Measurements from ENCODE around the gene BARX2.
"Not testable (repeated sequence)": the region's sequence is repeated elsewhere in the genome, so short reads cannot be mapped to it uniquely, and the experiment has no call there.

Gene BARX2

GRCh38 chr11:129375751-129376657, at the start of gene BARX2:
Gene BARX2, plus strand, starts transcription at chr11:129375848. Its CDS starts 188 bp downstream, at chr11:129376036.
- peak; percentile 50 for DNase-seq
- in situ Hi-C loops (cut with HindIII; ENCODE audit: low pct_ligation_motif_present, low pct_unique_long_range_greater_than_20kb, low sequenced_read_pairs) = no loop called here

- no peak for DNase-seq
- in situ Hi-C loops (cut with HindIII; ENCODE audit: low pct_ligation_motif_present, low pct_unique_long_range_greater_than_20kb, low sequenced_read_pairs) = no loop called here
Observed at GRCh38 chr11:129326921-129327320, 48.7 kb upstream of the BARX2 start.

GRCh38 chr11:129327708-129328107, 47.9 kb upstream of the BARX2 start:
- DNase-seq; in situ Hi-C loops (cut with HindIII; ENCODE audit: low pct_ligation_motif_present, low pct_unique_long_range_greater_than_20kb, low sequenced_read_pairs): not testable (repeated sequence)

- DNase-seq = no peak
- in situ Hi-C loops (cut with HindIII; ENCODE audit: low pct_ligation_motif_present, low pct_unique_long_range_greater_than_20kb, low sequenced_read_pairs) = no loop called here
Observed at GRCh38 chr11:129328756-129329155, 46.9 kb upstream of the BARX2 start.

DNA sequence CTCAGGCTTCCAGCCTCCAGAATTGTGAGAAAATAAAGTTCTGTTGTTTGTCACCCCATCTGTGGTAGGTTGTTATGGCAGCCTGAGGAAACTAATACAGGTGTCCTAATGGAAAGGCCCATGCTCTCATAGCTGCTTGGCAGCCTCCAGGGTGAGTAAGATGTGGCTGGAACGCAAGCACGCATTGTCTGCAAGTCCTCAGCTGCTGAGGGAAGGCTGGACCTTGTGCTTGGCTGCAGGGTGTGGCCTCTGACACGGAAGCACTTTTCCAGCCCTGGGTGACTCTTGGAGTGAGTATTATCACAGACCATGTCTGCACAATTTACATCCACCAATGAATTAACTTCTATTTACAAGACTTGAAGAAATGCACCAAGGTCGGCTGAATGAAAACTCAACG, 44.4 kb upstream of the BARX2 start:
- no peak for DNase-seq
- in situ Hi-C loops (cut with HindIII; ENCODE audit: low pct_ligation_motif_present, low pct_unique_long_range_greater_than_20kb, low sequenced_read_pairs) = no loop called here

DNA sequence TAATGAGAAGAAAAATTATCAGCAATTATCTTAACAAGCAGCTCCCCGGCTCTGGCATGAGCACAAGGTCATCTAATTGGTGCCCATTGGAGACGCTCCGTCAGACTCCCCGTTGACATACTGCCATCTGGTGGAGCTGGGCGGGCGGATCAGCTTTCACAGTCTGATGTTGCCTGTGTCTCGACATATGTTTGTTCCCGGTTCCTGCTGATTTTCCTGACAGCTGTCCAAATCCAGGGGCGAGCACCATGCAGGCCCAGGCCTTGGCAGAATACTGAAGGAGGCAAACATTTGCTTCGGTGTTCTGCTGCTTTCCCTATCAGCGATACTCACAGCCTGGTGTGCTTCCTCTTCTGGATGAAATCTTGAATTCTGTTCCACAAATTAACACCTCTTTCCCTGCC, 43.8 kb upstream of the BARX2 start:
- in situ Hi-C loops (cut with HindIII; ENCODE audit: low pct_ligation_motif_present, low pct_unique_long_range_greater_than_20kb, low sequenced_read_pairs) = no loop called here
- DNase-seq = peak; percentile 69

- DNase-seq = no peak
- in situ Hi-C loops (cut with HindIII; ENCODE audit: low pct_ligation_motif_present, low pct_unique_long_range_greater_than_20kb, low sequenced_read_pairs) = no loop called here
Observed at GRCh38 chr11:129333873-129334272, 41.8 kb upstream of the BARX2 start.

DNA sequence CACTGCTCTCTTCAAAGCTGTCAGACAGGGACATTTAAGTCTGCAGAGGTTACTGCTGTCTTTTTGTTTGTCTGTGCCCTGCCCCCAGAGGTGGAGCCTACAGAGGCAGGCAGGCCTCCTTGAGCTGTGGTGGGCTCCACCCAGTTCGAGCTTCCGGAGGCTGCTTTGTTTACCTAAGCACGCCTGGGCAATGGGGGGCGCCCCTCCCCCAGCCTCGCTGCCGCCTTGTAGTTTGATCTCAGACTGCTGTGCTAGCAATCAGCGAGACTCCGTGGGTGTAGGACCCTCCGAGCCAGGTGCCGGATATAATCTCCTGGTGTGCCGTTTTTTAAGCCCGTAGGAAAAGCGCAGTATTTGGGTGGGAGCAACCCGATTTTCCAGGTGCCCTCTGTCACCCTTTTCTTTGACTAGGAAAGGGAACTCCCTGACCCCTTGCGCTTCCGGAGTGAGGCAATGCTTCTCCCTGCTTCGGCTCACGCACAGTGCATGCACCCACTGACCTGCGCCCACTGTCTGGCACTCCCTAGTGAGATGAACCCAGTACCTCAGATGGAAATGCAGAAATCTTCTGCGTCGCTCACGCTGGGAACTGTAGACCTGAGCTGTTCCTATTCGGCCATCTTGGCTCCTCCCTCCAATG, 31.2 kb upstream of the BARX2 start:
- in situ Hi-C loops (cut with HindIII; ENCODE audit: low pct_ligation_motif_present, low pct_unique_long_range_greater_than_20kb, low sequenced_read_pairs); DNase-seq: not testable (repeated sequence)

DNA sequence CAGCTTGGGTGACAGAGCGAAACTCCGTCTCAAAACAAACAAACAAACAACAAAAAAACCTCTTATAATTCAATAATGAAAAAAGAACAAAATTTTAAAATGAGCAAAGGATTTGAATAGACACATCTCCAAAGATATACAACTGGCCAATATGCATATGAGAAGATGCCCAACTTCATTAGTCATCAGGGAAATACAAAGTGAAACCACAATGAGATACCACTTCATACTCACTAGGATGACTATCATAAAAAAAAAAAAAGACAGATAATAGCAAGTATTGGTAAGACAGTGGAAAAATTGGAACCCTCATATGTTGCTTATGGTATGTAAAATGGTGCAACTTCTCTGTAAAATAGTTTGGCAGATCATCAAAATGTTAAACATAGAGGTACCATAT, 28.7 kb upstream of the BARX2 start:
- no peak for DNase-seq
- in situ Hi-C loops (cut with HindIII; ENCODE audit: low pct_ligation_motif_present, low pct_unique_long_range_greater_than_20kb, low sequenced_read_pairs) = no loop called here

GRCh38 chr11:129348813-129349212, 26.8 kb upstream of the BARX2 start:
- DNase-seq = no peak
- in situ Hi-C loops (cut with HindIII; ENCODE audit: low pct_ligation_motif_present, low pct_unique_long_range_greater_than_20kb, low sequenced_read_pairs) = no loop called here

- in situ Hi-C loops (cut with HindIII; ENCODE audit: low pct_ligation_motif_present, low pct_unique_long_range_greater_than_20kb, low sequenced_read_pairs) = no loop called here
- DNase-seq = no peak
Observed at GRCh38 chr11:129352676-129353075, 23.0 kb upstream of the BARX2 start.

DNA sequence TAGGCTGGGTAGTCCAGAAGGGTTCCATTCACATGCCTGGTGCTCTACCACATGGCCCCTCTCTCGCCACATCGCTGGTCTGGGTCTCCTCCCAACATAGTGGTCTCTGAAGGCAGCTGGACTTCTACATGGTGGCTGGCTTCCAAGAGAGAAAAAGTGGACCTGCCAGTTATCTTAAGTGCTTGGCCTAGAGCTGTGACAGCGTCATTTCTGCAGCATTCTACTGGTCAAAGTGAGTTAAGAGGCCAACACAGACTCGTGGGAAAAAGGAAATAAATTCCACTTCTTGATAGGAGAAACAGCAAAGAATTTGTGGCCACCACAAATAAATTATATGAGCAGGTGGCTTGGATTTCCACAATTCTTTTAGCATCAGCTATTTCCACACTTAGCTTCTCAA, 21.0 kb upstream of the BARX2 start:
- DNase-seq = no peak
- in situ Hi-C loops (cut with HindIII; ENCODE audit: low pct_ligation_motif_present, low pct_unique_long_range_greater_than_20kb, low sequenced_read_pairs) = no loop called here

GRCh38 chr11:129359748-129360147, 15.9 kb upstream of the BARX2 start:
- in situ Hi-C loops (cut with HindIII; ENCODE audit: low pct_ligation_motif_present, low pct_unique_long_range_greater_than_20kb, low sequenced_read_pairs) = no loop called here
- DNase-seq = no peak

GRCh38 chr11:129364143-129364654, 11.4 kb upstream of the BARX2 start:
- peak; percentile 84 for DNase-seq
- in situ Hi-C loops (cut with HindIII; ENCODE audit: low pct_ligation_motif_present, low pct_unique_long_range_greater_than_20kb, low sequenced_read_pairs) = no loop called here

DNA sequence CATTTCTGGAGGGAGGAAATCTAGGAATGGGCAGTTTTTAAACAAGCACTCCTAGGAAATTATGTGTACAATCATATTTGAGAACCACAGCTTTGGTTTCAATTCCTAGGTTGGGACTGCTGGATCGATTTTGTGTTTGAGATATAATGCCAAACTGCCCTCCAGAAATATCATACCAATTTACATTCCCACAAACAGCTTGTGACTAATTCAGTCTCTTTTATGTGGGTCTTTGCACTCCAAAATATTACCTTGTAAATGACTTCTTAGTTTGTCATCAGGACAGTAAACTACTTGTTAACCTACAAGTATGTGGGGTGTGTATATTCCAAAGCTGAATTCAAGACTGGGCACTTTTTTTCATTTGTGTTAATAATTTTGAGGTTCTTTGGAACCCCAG, 9.8 kb upstream of the BARX2 start:
- in situ Hi-C loops (cut with HindIII; ENCODE audit: low pct_ligation_motif_present, low pct_unique_long_range_greater_than_20kb, low sequenced_read_pairs) = no loop called here
- no peak for DNase-seq

DNA sequence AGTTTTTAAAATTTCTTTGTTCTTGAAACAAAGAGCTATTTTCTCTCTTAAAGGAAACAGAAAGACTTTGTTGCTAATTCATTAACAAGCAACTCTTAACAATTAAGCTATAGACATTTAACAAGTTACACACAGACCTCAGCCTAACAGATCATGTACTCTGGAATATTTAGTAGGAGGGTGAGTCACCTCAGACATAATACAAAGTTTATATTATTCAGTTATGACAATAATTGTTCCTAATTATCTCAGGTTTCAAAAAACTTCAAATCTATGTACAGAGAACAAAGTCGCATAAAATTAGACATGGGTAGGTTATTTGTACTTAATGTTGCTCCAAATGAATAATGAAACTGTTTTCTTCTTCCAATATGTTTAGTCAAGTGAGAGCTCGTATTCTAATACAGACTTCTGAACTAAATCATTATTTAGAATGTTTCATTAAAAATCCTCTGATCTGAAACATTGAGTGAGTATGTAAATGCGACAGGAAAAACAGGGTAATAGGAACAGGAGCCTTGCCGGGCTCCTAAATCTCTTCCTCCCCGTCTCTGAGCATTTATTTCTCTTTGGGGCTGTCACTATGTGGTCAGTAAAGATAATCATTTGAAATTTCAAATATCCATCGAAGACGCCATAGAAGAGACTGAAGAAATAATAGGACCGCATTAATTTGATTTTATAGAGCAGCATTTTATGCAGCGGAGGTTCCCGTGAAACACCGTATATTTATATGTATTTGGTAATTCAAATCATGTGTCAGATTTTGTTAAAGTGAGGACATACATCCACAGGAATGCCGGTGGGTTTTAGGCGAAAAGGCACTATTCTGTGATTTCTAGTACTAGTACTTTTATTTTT, 8.7 kb upstream of the BARX2 start:
- in situ Hi-C loops (cut with HindIII; ENCODE audit: low pct_ligation_motif_present, low pct_unique_long_range_greater_than_20kb, low sequenced_read_pairs) = no loop called here
- DNase-seq = no peak

- in situ Hi-C loops (cut with HindIII; ENCODE audit: low pct_ligation_motif_present, low pct_unique_long_range_greater_than_20kb, low sequenced_read_pairs) = no loop called here
- no peak for DNase-seq
Observed at GRCh38 chr11:129368889-129369672, 6.6 kb upstream of the BARX2 start.

- in situ Hi-C loops (cut with HindIII; ENCODE audit: low pct_ligation_motif_present, low pct_unique_long_range_greater_than_20kb, low sequenced_read_pairs) = no loop called here
- DNase-seq = no peak
Observed at GRCh38 chr11:129370715-129371114, 4.9 kb upstream of the BARX2 start.

All from ACHN (cell line).